NCI-H1092 (cell line): Measurements from ENCODE around the gene RGS3.
"Not testable (repeated sequence)": the region's sequence is repeated elsewhere in the genome, so short reads cannot be mapped to it uniquely, and the experiment has no call there.

Experiments
- DNase-seq: peaks from one replicate; lab custom pipeline; 2025; lab: John Stamatoyannopoulos, UW

Gene RGS3

DNA sequence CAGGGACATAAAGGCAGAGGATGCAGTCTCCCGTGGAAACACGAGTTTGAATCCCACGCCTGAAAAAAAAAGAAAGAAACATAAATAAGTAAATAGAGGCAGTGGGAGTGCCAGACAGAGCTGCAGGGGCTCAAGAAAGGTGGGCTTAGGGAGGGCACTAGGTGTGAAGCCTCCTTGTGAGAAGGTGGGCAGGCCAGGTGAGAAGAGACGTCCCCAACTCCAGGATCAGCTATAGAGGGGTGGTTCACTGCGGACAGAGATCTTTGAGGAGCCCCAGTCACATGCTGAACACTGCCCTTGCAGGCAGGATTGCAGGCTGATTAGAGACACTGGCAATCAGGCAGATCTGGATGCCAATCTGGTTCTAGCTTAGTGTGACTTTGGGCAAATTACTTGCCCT lies 172.1 kb downstream of the RGS3 start:
- no peak for DNase-seq

GRCh38 chr9:113636165-113636564 lies 172.6 kb downstream of the RGS3 start:
- DNase-seq: peak; percentile 46

- no peak for DNase-seq
Observed at GRCh38 chr9:113636693-113637092, 173.2 kb downstream of the RGS3 start.

GRCh38 chr9:113638490-113638889 lies 175.0 kb downstream of the RGS3 start:
- no peak for DNase-seq

DNA sequence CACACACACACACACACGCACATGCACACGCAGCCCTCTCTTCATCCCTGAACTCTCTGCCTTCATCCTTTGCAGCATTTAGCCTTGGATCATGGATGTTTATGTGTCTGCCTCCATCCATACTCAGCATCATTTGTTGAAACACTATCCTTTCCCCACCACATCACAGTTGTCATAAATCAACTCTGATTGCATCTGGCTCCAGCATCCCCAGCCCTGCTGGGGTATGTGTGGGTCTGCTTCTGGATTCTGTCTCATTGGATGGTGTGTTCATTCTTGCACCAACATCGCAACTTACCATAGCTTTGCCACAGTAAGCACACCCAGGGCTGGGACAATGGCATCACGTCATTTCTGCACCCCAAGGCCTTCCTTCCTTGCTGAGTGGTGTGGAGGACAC lies 175.4 kb downstream of the RGS3 start:
- DNase-seq: no peak

GRCh38 chr9:113639411-113639970 lies 176.0 kb downstream of the RGS3 start:
- DNase-seq: not testable (repeated sequence)

GRCh38 chr9:113640418-113640817 lies 176.9 kb downstream of the RGS3 start:
- DNase-seq: no peak

- DNase-seq: no peak
Observed at GRCh38 chr9:113641100-113641885, 177.8 kb downstream of the RGS3 start.

DNA sequence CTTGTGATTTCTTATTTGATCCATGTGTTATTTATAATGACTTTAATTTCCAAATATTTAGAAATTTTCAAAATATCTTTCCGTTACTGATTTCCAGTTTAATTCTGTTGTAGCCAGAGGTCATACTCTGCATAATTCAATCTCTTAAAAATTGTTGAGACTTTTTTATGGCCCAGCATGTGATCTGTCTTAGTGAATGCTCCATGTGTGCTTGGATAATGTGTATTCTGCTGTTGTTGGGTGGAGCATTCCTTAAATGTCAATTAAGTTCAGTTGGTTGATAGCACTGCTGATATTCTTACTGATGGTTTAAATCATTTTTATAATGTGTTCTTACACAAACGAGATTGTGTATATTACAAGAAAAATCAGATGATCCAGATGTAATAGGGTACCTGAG lies 180.8 kb downstream of the RGS3 start:
- DNase-seq: no peak

GRCh38 chr9:113645227-113645977 lies 181.9 kb downstream of the RGS3 start:
- DNase-seq: no peak

- DNase-seq: no peak
Observed at GRCh38 chr9:113645978-113646253, 182.4 kb downstream of the RGS3 start.

DNA sequence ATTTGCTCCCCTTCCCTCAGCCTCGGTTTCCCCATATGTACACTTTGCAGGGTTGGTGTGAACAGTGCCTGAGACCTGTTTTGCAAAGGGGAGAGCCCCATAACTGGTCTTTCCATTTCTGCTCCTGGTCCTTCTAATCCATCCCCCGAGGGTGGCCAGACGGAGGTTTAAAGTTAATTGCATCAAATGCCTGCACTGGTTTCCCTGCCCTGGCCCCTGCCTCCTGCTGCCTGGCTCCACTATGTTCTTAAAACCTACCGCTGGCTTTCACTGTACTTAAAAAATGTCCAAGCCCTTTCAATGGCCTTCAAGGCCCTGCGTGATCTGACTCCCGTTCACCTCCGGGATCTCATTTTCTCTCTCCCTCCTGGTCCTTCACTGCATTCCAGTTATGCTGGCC lies 183.0 kb downstream of the RGS3 start:
- DNase-seq: no peak
